MCF 10A (cell line): ENCODE measurements around the gene NRP1. TPM values are rescaled to one million over a fixed set of nuclear protein-coding genes. Genes with fewer than 3 reads are reported as not detected.
A peak's percentile ranks its signal among the peaks of the same experiment; 100 is the strongest.
"Not testable (repeated sequence)": the region's sequence is repeated elsewhere in the genome, so short reads cannot be mapped to it uniquely, and the experiment has no call there.

ENCODE experiments used
- BruUV-seq: library from RNA; stranded (reverse); fragments of 400-500 nt; replicated peaks from 2 replicates; lab custom pipeline; 2021; lab: Mats Ljungman, UMichigan
- CTCF ChIA-PET: fragments of 300-600 bp; sonication (Branson Sonifier 250); formaldehyde crosslinking; extraction: SDS; loops from one replicate; lab custom pipeline; 2021; ENCODE audit warnings: antibody characterized with exemption, inconsistent platforms; lab: Yijun Ruan, JAX
- POLR2A ChIA-PET: fragments of 300-600, 350-650 bp; sonication (Branson Sonifier 250); formaldehyde crosslinking; extraction: SDS; loops from one replicate; lab custom pipeline; 2020; ENCODE audit warnings: antibody characterized with exemption, inconsistent platforms; lab: Yijun Ruan, JAX
- DNase-seq: peaks from one replicate; pipeline ENCODE4 v3.0.0-alpha.2; 2018; ENCODE audit not compliant: unreplicated experiment
- H3K27ac Mint-ChIP-seq: one replicate; pipeline ENCODE4 v1.8.0; 2022; ENCODE audit warnings: mild to moderate bottlenecking, low read depth, mixed read lengths; ENCODE audit not compliant: unreplicated experiment
- H3K27me3 Mint-ChIP-seq: one replicate; pipeline ENCODE4 v1.8.0; 2022; ENCODE audit warnings: mixed read lengths; ENCODE audit not compliant: insufficient read depth, unreplicated experiment
- H3K36me3 Mint-ChIP-seq: one replicate; pipeline ENCODE4 v1.8.0; 2022; ENCODE audit warnings: mild to moderate bottlenecking, moderate library complexity, mixed read lengths; ENCODE audit not compliant: insufficient read depth, unreplicated experiment
- H3K4me1 Mint-ChIP-seq: one replicate; pipeline ENCODE4 v1.8.0; 2022; ENCODE audit warnings: mixed read lengths; ENCODE audit not compliant: insufficient read depth, unreplicated experiment
- H3K4me3 Mint-ChIP-seq: one replicate; pipeline ENCODE4 v1.8.0; 2022; ENCODE audit warnings: mild to moderate bottlenecking, moderate library complexity, mixed read lengths; ENCODE audit not compliant: unreplicated experiment
- H3K9me3 Mint-ChIP-seq: one replicate; pipeline ENCODE4 v1.8.0; 2022; ENCODE audit warnings: mixed read lengths; ENCODE audit not compliant: unreplicated experiment
- CTCF ChIP-seq: fragments of 200-600 bp; IDR thresholded peaks from one replicate; pipeline ENCODE4 v1.8.0; 2022; ENCODE audit warnings: antibody characterized with exemption, mild to moderate bottlenecking; ENCODE audit not compliant: unreplicated experiment
- intact Hi-C: fragments of 100-400 bp; cut with micrococcal nuclease; formaldehyde crosslinking; loops from 2 replicates; pipeline ENCODE4 v1.14.1; 2022
- total RNA-seq: library from RNA; stranded (reverse); gene quantifications from 2 replicates; pipeline ENCODE4 v1.2.3, GENCODE V29; 2022

Gene NRP1
- total RNA-seq, 1 experiment from 2014 or later: 66.6 TPM

DNA sequence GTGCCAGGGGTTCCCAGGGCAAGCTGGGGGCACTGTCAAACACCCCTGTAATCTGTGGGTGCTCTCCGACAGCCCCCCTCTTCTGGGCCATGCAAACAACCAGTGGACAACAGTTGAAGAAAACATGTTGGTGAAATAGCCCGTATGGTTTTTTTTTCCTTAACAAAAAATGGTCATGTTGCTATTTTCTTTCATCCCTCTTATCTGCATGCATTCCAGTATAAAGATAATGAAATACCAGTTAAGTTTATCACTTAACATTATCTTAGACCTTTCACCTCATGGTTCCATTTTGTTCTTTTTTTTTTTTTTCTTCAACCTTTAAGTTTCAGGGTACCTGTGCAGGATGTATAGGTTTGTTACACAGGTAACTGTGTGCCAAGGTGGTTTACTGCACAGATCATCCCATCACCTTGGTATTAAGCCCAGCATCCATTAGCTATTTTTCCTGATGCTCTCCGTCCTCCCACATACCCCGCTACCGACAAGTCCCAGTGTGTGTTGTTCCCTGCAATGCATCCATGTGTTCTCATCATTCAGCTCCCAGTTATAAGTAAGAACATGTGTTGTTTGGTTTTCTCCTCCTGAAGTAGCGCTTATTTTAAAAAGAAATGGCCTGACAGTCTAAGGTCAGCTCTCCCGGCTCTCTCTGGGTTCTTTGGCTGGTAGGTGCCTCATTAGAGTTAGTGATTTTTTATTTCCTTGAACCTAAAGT, 110.1 kb downstream of the NRP1 start:
- CTCF ChIA-PET: no interaction called here
- H3K27ac Mint-ChIP-seq: no peak overlapping the region
- POLR2A ChIA-PET: interaction anchor here (1.2 kb wide), 1 partner anchor 35 kb away, joined by 3 read pairs; no protein-coding TSS in a partner anchor
- no TSS peak for BruUV-seq
- H3K4me1 Mint-ChIP-seq: no peaks in the 10 kb centered on the region
- peaks cover 34% of the 10 kb centered on the region for H3K36me3 Mint-ChIP-seq
- no peak for DNase-seq
- H3K9me3 Mint-ChIP-seq: no peaks in the 10 kb centered on the region
- TF ChIP-seq CTCF: no peak
- intact Hi-C loops: no loop called here
- H3K27me3 Mint-ChIP-seq: no peaks in the 10 kb centered on the region
- no peak overlapping the region for H3K4me3 Mint-ChIP-seq

DNA sequence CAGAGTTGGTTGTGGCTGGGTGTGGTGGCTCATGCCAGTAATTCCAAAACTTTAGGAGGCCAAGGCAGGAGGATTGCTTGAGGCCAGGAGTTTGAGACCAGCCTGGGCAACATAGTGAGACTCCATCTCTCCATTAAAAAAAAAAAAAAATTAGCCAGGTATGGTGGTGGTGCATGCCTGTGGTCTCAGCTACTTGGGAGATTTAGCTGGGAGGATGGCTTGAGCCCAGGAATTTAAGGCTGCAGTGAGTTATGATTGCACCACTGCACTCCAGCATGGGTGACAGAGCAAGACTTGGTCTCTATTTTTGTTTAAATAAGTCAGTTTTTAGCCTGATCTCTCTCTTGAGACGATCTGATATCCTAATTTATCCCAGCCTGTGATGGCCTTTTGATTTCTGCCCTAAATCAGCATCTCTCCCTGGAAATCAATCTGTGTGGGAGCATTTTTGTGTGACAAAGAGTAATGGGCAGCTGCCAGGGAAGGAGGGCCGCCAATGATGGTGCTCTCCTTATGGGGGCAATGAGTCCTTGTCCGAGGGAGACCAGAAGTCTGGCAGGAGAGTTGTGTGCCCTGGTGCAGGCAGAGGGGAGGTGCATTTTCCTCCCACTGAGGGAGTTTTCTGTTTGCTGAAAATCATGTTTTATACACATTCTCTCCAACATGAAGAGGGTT, 111.0 kb downstream of the NRP1 start:
- no peak for TF ChIP-seq CTCF
- H3K9me3 Mint-ChIP-seq: no peaks in the 10 kb centered on the region
- no peak for DNase-seq
- H3K27ac Mint-ChIP-seq: no peak overlapping the region
- POLR2A ChIA-PET: no interaction called here
- no peaks in the 10 kb centered on the region for H3K27me3 Mint-ChIP-seq
- H3K4me1 Mint-ChIP-seq: no peaks in the 10 kb centered on the region
- peaks cover 34% of the 10 kb centered on the region for H3K36me3 Mint-ChIP-seq
- no TSS peak for BruUV-seq
- no peak overlapping the region for H3K4me3 Mint-ChIP-seq
- CTCF ChIA-PET: no interaction called here
- intact Hi-C loops: no loop called here

- BruUV-seq, H3K4me1 Mint-ChIP-seq, DNase-seq, POLR2A ChIA-PET, H3K4me3 Mint-ChIP-seq, H3K27ac Mint-ChIP-seq, H3K27me3 Mint-ChIP-seq, H3K9me3 Mint-ChIP-seq, intact Hi-C loops, CTCF ChIA-PET: not testable (repeated sequence)
- H3K36me3 Mint-ChIP-seq: peaks cover 34% of the 10 kb centered on the region
Measured at GRCh38 chr10:33222304-33222703, 112.2 kb downstream of the NRP1 start.

DNA sequence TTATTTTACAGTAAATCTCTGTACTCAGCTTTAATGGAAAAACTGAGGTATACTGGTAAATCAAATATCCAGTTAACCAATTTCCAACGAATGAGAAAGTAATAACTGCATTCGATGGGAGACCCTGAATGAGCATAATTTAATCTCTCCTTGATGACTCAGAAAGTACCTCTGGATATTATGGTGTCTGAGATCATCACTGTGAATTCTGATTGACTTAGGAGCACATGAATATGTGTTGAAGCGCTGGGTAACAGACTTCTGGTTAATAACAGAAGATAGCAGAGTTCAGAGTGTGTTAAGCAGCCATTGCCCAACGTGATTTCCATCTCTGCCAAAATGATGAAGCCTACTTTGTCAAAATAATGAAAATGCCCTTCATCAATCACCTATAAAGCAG, 116.6 kb downstream of the NRP1 start:
- POLR2A ChIA-PET: interaction anchor here (0.7 kb wide), 1 partner anchor 13 kb away, joined by 3 read pairs; no protein-coding TSS in a partner anchor
- Mint-ChIP-seq H3K27ac (peak overlapping the region; percentile 77), H3K4me3 (no peak overlapping the region), H3K27me3 (no peaks in the 10 kb centered on the region), H3K36me3 (peaks cover 13% of the 10 kb centered on the region), H3K9me3 (no peaks in the 10 kb centered on the region), H3K4me1 (peaks cover 20% of the 10 kb centered on the region)
- no peak for TF ChIP-seq CTCF
- intact Hi-C loops: no loop called here
- DNase-seq: peak; percentile 35
- CTCF ChIA-PET: interaction anchor here (1.3 kb wide), 2 partner anchors 19 to 25 kb away, joined by 3 to 6 read pairs; no protein-coding TSS in a partner anchor
- BruUV-seq: no TSS peak
